H1 (cell line): Measurements from ENCODE around the gene PHACTR2. TPM values are rescaled to one million over a fixed set of nuclear protein-coding genes. Genes with fewer than 3 reads are reported as not detected.
"Not testable (repeated sequence)": the region's sequence is repeated elsewhere in the genome, so short reads cannot be mapped to it uniquely, and the experiment has no call there.

Experiments
- CTCF ChIA-PET: fragments of 300-600 bp; sonication (Branson Sonifier 250); formaldehyde crosslinking; loops from one replicate; lab custom pipeline; 2021; ENCODE audit not compliant: partially characterized antibody; lab: Charles Lee
- POLR2A ChIA-PET: fragments of 300-600 bp; sonication (Branson Sonifier 250); formaldehyde crosslinking; loops from one replicate; lab custom pipeline; 2021; ENCODE audit warnings: inconsistent platforms; ENCODE audit not compliant: partially characterized antibody; lab: Charles Lee
- DNase-seq, 2 experiments: peaks; one replicate each; pipeline versions ENCODE4 v3.0.0 to v3.0.0-alpha.2; 2010 to 2022; ENCODE audit warnings: low spot score in 2 of 2, low read depth in 1 of 2, mixed read lengths in 1 of 2
- FAIRE-seq: peaks from 2 replicates; lab custom pipeline; 2011; peaks lifted over from hg19 to GRCh38; lab: Jason Lieb, UNC
- H2AFZ ChIP-seq: 2 replicates; pipeline ENCODE4 v1.8.1; 2012; ENCODE audit warnings: low read length, inconsistent platforms
- H2AK5ac ChIP-seq: 2 replicates; pipeline ENCODE4 v1.6.1; 2013; ENCODE audit warnings: low read depth, low read length
- H2BK120ac ChIP-seq: replicated peaks from 2 replicates; pipeline ENCODE3; 2013; ENCODE audit warnings: low read depth, low read length, inconsistent platforms
- H2BK12ac ChIP-seq: 2 replicates; pipeline ENCODE4 v1.6.1; 2013; ENCODE audit warnings: low read depth, low read length
- H2BK15ac ChIP-seq: 2 replicates; pipeline ENCODE4 v1.6.1; 2013; ENCODE audit warnings: low read length
- H2BK20ac ChIP-seq: 2 replicates; pipeline ENCODE4 v1.6.1; 2013; ENCODE audit warnings: low read length
- H2BK5ac ChIP-seq: 2 replicates; pipeline ENCODE4 v1.6.1; 2013; ENCODE audit warnings: low read depth, low read length
- H3K14ac ChIP-seq: 2 replicates; pipeline ENCODE4 v1.6.1; 2013; ENCODE audit warnings: inconsistent platforms; ENCODE audit not compliant: insufficient read length
- H3K18ac ChIP-seq: 2 replicates; pipeline ENCODE4 v1.6.1; 2013; ENCODE audit warnings: low read length; ENCODE audit errors: extremely low read depth
- H3K23ac ChIP-seq: 2 replicates; pipeline ENCODE4 v1.6.1; 2013; ENCODE audit warnings: inconsistent platforms; ENCODE audit not compliant: insufficient read length
- H3K23me2 ChIP-seq: 2 replicates; pipeline ENCODE4 v1.6.1; 2013; ENCODE audit warnings: low read depth, low read length
- H3K27ac ChIP-seq: 2 replicates; pipeline ENCODE4 v1.6.1; 2011; ENCODE audit warnings: low read depth, low read length, inconsistent platforms
- H3K27me3 ChIP-seq, 4 experiments: replicated peaks in 1 of 4; 1 replicate in 1 of 4; 2 replicates in 3 of 4; pipeline versions ENCODE4 v1.6.1 to v1.8.1; 2011 to 2013; ENCODE audit warnings: low read length in 3 of 4, mild to moderate bottlenecking in 3 of 4, inconsistent platforms in 2 of 4, mixed read lengths in 2 of 4, moderate library complexity in 1 of 4; ENCODE audit not compliant: control insufficient read depth in 3 of 4, insufficient read depth in 3 of 4; ENCODE audit errors: extremely low read depth in 1 of 4
- H3K36me3 ChIP-seq, 4 experiments: 2 replicates each; pipeline versions ENCODE4 v1.6.1 to v1.8.1; 2011 to 2013; ENCODE audit warnings: mild to moderate bottlenecking in 4 of 4, low read length in 3 of 4, moderate library complexity in 2 of 4, control low read depth in 1 of 4, inconsistent platforms in 1 of 4; ENCODE audit not compliant: insufficient read depth in 4 of 4, control insufficient read depth in 2 of 4
- H3K4ac ChIP-seq: replicated peaks from 2 replicates; pipeline ENCODE3; 2013; ENCODE audit warnings: low read length, low read depth, mixed read lengths, inconsistent platforms; ENCODE audit not compliant: insufficient read length
- H3K4me1 ChIP-seq, 4 experiments: replicated peaks in 1 of 4; 1 replicate in 1 of 4; 2 replicates in 3 of 4; pipeline versions ENCODE4 v1.6.1 to v1.8.1; 2011 to 2013; ENCODE audit warnings: low read length in 3 of 4, inconsistent platforms in 2 of 4, mixed read lengths in 1 of 4; ENCODE audit not compliant: insufficient read depth in 4 of 4, control insufficient read depth in 3 of 4
- H3K4me2 ChIP-seq, 2 experiments: 2 replicates each; pipeline versions ENCODE4 v1.6.1 to v1.8.1; 2011 to 2013; ENCODE audit warnings: low read depth in 2 of 2, low read length in 2 of 2, control low read depth in 1 of 2, inconsistent platforms in 1 of 2, mild to moderate bottlenecking in 1 of 2; ENCODE audit not compliant: insufficient read depth in 1 of 2
- H3K4me3 ChIP-seq, 4 experiments: fragments of 200-600, 300-600 bp in 1 of 4; sonication (generic), shearing (Covaris generic), sonication (Bioruptor Twin) in 1 of 4; 2 replicates each; pipeline versions ENCODE4 v1.5.1 to v1.8.1; 2011 to 2016; ENCODE audit warnings: low read length in 4 of 4, low read depth in 3 of 4, control low read depth in 2 of 4, inconsistent platforms in 2 of 4, mild to moderate bottlenecking in 2 of 4, mixed read lengths in 1 of 4, moderate library complexity in 1 of 4; ENCODE audit not compliant: insufficient read depth in 2 of 4; ENCODE audit errors: extremely low read depth in 1 of 4
- H3K56ac ChIP-seq: replicated peaks from 2 replicates; pipeline ENCODE3; 2013; ENCODE audit warnings: low read depth, mild to moderate bottlenecking, mixed read lengths, low read length, inconsistent platforms; ENCODE audit not compliant: insufficient read length
- H3K79me1 ChIP-seq: 2 replicates; pipeline ENCODE4 v1.6.1; 2013; ENCODE audit warnings: low read depth, low read length, control low read depth
- H3K79me2 ChIP-seq, 2 experiments: 2 replicates each; pipeline versions ENCODE4 v1.6.1 to v1.8.1; 2012 to 2013; ENCODE audit warnings: low read length in 2 of 2, mild to moderate bottlenecking in 2 of 2, inconsistent platforms in 1 of 2; ENCODE audit not compliant: insufficient read depth in 2 of 2, control insufficient read depth in 1 of 2
- H3K9ac ChIP-seq, 4 experiments: replicated peaks in 1 of 4; 1 replicate in 1 of 4; 2 replicates in 3 of 4; pipeline versions ENCODE4 v1.6.1 to v1.8.1; 2011 to 2013; ENCODE audit warnings: low read depth in 3 of 4, low read length in 3 of 4, control low read depth in 2 of 4, mild to moderate bottlenecking in 2 of 4, moderate library complexity in 2 of 4, inconsistent platforms in 1 of 4; ENCODE audit errors: extremely low read depth in 1 of 4
- H3K9me3 ChIP-seq, 2 experiments: 2 replicates each; pipeline versions ENCODE4 v1.6.1 to v1.8.1; 2012 to 2013; ENCODE audit warnings: mild to moderate bottlenecking in 2 of 2, moderate library complexity in 2 of 2, control low read depth in 1 of 2, inconsistent platforms in 1 of 2, low read depth in 1 of 2, low read length in 1 of 2, mixed read lengths in 1 of 2; ENCODE audit not compliant: insufficient read depth in 2 of 2
- H4K20me1 ChIP-seq, 2 experiments: replicated peaks in 1 of 2; 2 replicates each; pipeline versions ENCODE3 to v1.8.1; 2011 to 2013; ENCODE audit warnings: inconsistent platforms in 2 of 2, low read length in 2 of 2, mild to moderate bottlenecking in 1 of 2; ENCODE audit not compliant: insufficient read depth in 2 of 2, control insufficient read depth in 1 of 2
- H4K5ac ChIP-seq: 2 replicates; pipeline ENCODE4 v1.6.1; 2013; ENCODE audit warnings: low read length, low read depth, mixed read lengths, inconsistent platforms; ENCODE audit not compliant: insufficient read length
- H4K8ac ChIP-seq: 2 replicates; pipeline ENCODE4 v1.8.0; 2013; ENCODE audit warnings: mild to moderate bottlenecking, moderate library complexity, low read length, inconsistent platforms; ENCODE audit not compliant: insufficient read depth; ENCODE audit errors: extremely low read depth
- H4K91ac ChIP-seq: replicated peaks from 2 replicates; pipeline ENCODE3; 2013; ENCODE audit warnings: low read length, mixed read lengths, inconsistent platforms; ENCODE audit not compliant: insufficient read length
- WGBS, 2 experiments: shearing (Covaris generic) in 1 of 2; methylation state at CpG; one replicate each; pipeline versions ENCODE4 v1.1.6 to v1.1.7; 2013 to 2015; ENCODE audit warnings: low lambda C conversion rate in 2 of 2, mixed read lengths in 2 of 2, inconsistent platforms in 1 of 2, low coverage in 1 of 2, missing lambda C conversion rate in 1 of 2; ENCODE audit not compliant: insufficient replicate concordance in 2 of 2, insufficient coverage in 1 of 2, insufficient read length in 1 of 2; ENCODE audit errors: extremely low coverage in 1 of 2, missing lambda C conversion rate in 1 of 2; 5-methylcytosine and 5-hydroxymethylcytosine counted together
- polyA plus RNA-seq, 7 experiments: library from polyadenylated mRNA; depleted of rRNA in 3 of 7; stranded (reverse) in 5 of 7; unstranded in 2 of 7; fragments of >200 nt in 5 of 7; fragments of 200-250 nt in 2 of 7; gene quantifications; 1 replicate in 5 of 7; 2 replicates in 1 of 7; 4 replicates in 1 of 7; pipeline versions ENCODE4 v1.2.1 to v1.2.3, GENCODE V29; 2011 to 2013; ENCODE audit warnings: missing spikeins in 2 of 7, mixed read lengths in 2 of 7
- total RNA-seq: library from RNA; stranded (reverse); fragmentation: NEBNext Ultra II Directional; extraction: Animal tissue kit (Norgen Biotek cat#: 25700); gene quantifications from 2 replicates; pipeline ENCODE4 v1.2.1, GENCODE V29; 2021

Gene PHACTR2
- total and polyA plus RNA-seq, 2 of the 8 experiments (the other 6 are each of a cell fraction or from before 2014, with no cell fraction given), result 16.9 to 131 TPM

DNA sequence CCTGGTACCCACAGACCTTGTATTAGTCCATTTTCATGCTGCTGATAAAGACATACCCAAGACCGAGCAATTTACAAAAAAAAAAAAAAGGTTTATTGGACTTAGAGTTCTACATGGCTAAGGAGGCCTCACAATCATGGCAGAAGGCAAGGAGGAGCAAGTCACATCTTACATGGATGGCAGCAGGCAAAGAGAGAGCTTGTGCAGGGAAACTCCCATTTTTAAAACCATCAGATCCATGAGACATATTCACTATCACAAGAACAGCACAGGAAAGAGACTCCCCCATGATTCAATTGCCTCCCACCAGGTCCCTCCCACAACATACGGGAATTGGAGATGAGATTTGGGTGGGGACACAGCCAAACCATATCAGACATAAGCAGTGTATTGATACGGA is 17.6 kb upstream of the PHACTR2 start:
- H3K27me3 ChIP-seq, H3K18ac ChIP-seq, H4K20me1 ChIP-seq, H2AK5ac ChIP-seq, H3K79me2 ChIP-seq, H3K4me3 ChIP-seq, H3K4ac ChIP-seq, H4K5ac ChIP-seq, DNase-seq, H2BK5ac ChIP-seq, H3K4me2 ChIP-seq, H3K9ac ChIP-seq, H2BK12ac ChIP-seq, H3K23me2 ChIP-seq, H4K91ac ChIP-seq, H3K56ac ChIP-seq, H3K23ac ChIP-seq, H3K79me1 ChIP-seq, H2BK120ac ChIP-seq, H3K4me1 ChIP-seq, H3K36me3 ChIP-seq, FAIRE-seq, H4K8ac ChIP-seq, H3K27ac ChIP-seq, H2BK15ac ChIP-seq, POLR2A ChIA-PET, H2AFZ ChIP-seq, H2BK20ac ChIP-seq, H3K14ac ChIP-seq: not testable (repeated sequence)
- CTCF ChIA-PET, result interaction anchor here (0.7 kb wide), 1 partner anchor 81 kb away, joined by 3 read pairs; no protein-coding TSS in a partner anchor
- H3K9me3 ChIP-seq, result peaks cover 10 to 22% of the 10 kb centered on the region in 2 experiments
- WGBS, 2 experiments, result 96% methylated on average over 3 of the region's 3 CpGs; no CpG with 5 or more reads in 1 of the 2 experiments
